Ascending aorta (tissue), 2 donors: ENCODE measurements around the gene AP3M1. TPM values are rescaled to one million over a fixed set of nuclear protein-coding genes. Genes with fewer than 3 reads are reported as not detected.
"Not testable (repeated sequence)": the region's sequence is repeated elsewhere in the genome, so short reads cannot be mapped to it uniquely, and the experiment has no call there.

Experiments used
- DNase-seq, 2 donors: peaks; one replicate each; pipeline ENCODE4 v3.0.0-alpha.2; 2019; ENCODE audit warnings: low spot score in 2 of 2
- H3K27ac ChIP-seq, 2 donors: fragments of 200-600 bp; sonication (generic); one replicate each; pipeline ENCODE4 v1.5.1; 2016 to 2017; ENCODE audit warnings: mild to moderate bottlenecking in 1 of 2
- H3K27me3 ChIP-seq: fragments of 200-600 bp; sonication (generic); one replicate; pipeline ENCODE4 v1.5.1; 2017
- H3K36me3 ChIP-seq, 2 donors: fragments of 200-600 bp; sonication (generic); one replicate each; pipeline ENCODE4 v1.5.1; 2016
- H3K4me1 ChIP-seq, 2 donors: fragments of 200-600 bp; sonication (generic); one replicate each; pipeline ENCODE4 v1.5.1; 2016 to 2017; ENCODE audit warnings: mild to moderate bottlenecking in 1 of 2
- H3K4me3 ChIP-seq, 2 donors: fragments of 200-600 bp; sonication (generic); one replicate each; pipeline ENCODE4 v1.5.1; 2016 to 2017; ENCODE audit warnings: mild to moderate bottlenecking in 1 of 2
- H3K9me3 ChIP-seq, 2 donors: fragments of 200-600 bp; sonication (generic); one replicate each; pipeline ENCODE4 v1.5.1; 2016
- CTCF ChIP-seq, 3 experiments: fragments of 200-600 bp in 2 of 3; fragments of 450-650 bp in 1 of 3; sonication (generic) in 2 of 3; IDR thresholded peaks; one replicate each; pipeline ENCODE4 v1.5.1; 2016 to 2019; ENCODE audit warnings: antibody characterized with exemption in 3 of 3, mild to moderate bottlenecking in 1 of 3, moderate library complexity in 1 of 3
- intact Hi-C: fragments of 100-400 bp; cut with DNase I; formaldehyde crosslinking; loops from one replicate; pipeline ENCODE4 v1.15.1; 2023
- total RNA-seq: library from RNA; depleted of rRNA; stranded (reverse); fragments of >200 nt; gene quantifications from one replicate; pipeline ENCODE4 v1.1.0, GENCODE V29; 2016

Gene AP3M1
- total RNA-seq, 1 donor from 2014 or later = 11.9 TPM

- intact Hi-C loops = loop anchor here (10.0 kb wide), 1 partner anchor 1078 kb away; the partner anchor contains the start of gene COMTD1
- no peak overlapping the region for H3K27ac ChIP-seq
These were observed 6.3 kb upstream of the AP3M1 start for GRCh38 chr10:74156919-74157289.

GRCh38 chr10:74153676-74154075 is 3.0 kb upstream of the AP3M1 start:
- Histone ChIP-seq H3K4me3 (no peak overlapping the region), H3K9me3 (no peaks in the 10 kb centered on the region), H3K27me3 (no peaks in the 10 kb centered on the region), H3K36me3 (no peaks in the 10 kb centered on the region), H3K27ac (no peak overlapping the region), H3K4me1 (peaks cover 8 to 25% of the 10 kb centered on the region in 2 donors)
- intact Hi-C loops = loop anchor here (5.0 to 10.0 kb wide), 4 partner anchors 39 to 1081 kb away; partner anchors contain the start of gene COMTD1
- TF ChIP-seq CTCF (IDR thresholded peaks at IDR 0.05) = no peak
- no peak for DNase-seq

More at GRCh38 chr10:74156919-74157289, 6.3 kb upstream of the AP3M1 start:
- Histone ChIP-seq H3K9me3 (no peaks in the 10 kb centered on the region), H3K27me3 (no peaks in the 10 kb centered on the region), H3K4me1 (peaks cover 3 to 14% of the 10 kb centered on the region in 2 donors), H3K4me3 (no peak overlapping the region), H3K36me3 (peaks cover 0 to 3% of the 10 kb centered on the region in 2 donors)
- no peak for DNase-seq
- no peak for TF ChIP-seq CTCF (IDR thresholded peaks at IDR 0.05)

- Histone ChIP-seq H3K9me3 (no peaks in the 10 kb centered on the region), H3K36me3 (no peaks in the 10 kb centered on the region), H3K27ac (no peak overlapping the region), H3K4me1 (peaks cover 8 to 26% of the 10 kb centered on the region in 2 donors), H3K27me3 (no peaks in the 10 kb centered on the region), H3K4me3 (no peak overlapping the region)
- intact Hi-C loops = loop anchor here (5.0 to 10.0 kb wide), 4 partner anchors 39 to 1082 kb away; partner anchors contain the start of gene COMTD1
- TF ChIP-seq CTCF (IDR thresholded peaks at IDR 0.05) = peak in 2 of 3 experiments; percentile 24 to 32
- no peak for DNase-seq
These were observed 2.5 kb upstream of the AP3M1 start for GRCh38 chr10:74153123-74153522.

- Histone ChIP-seq H3K27ac (peak overlapping the region; percentile 84), H3K36me3 (no peaks in the 10 kb centered on the region), H3K4me3 (peak overlapping the region; percentile 82 to 96), H3K4me1 (peaks cover 8 to 29% of the 10 kb centered on the region in 2 donors), H3K27me3 (no peaks in the 10 kb centered on the region), H3K9me3 (no peaks in the 10 kb centered on the region)
- TF ChIP-seq CTCF (IDR thresholded peaks at IDR 0.05) = no peak
- intact Hi-C loops = loop anchor here (1.0 to 10.0 kb wide), 5 partner anchors 24 to 1083 kb away; partner anchors contain the start of gene COMTD1
- DNase-seq = no peak
These were observed 1.5 kb upstream of the AP3M1 start for GRCh38 chr10:74151879-74152722.

- no peaks in the 10 kb centered on the region for H3K36me3 ChIP-seq
- no peaks in the 10 kb centered on the region for H3K27me3 ChIP-seq
- TF ChIP-seq CTCF (IDR thresholded peaks at IDR 0.05) = peak; percentile 24 to 63 (median 41)
- DNase-seq = peak; percentile 98 to 100
- H3K4me3 ChIP-seq = peak within 1 kb of the TSS; percentile 82 to 96
- intact Hi-C loops = loop anchor here (1.0 to 10.0 kb wide), 5 partner anchors 25 to 1084 kb away; partner anchors contain the start of gene COMTD1
- H3K9me3 ChIP-seq = no peaks in the 10 kb centered on the region
- peak within 1 kb of the TSS; percentile 84 for H3K27ac ChIP-seq
- peaks cover 8 to 29% of the 10 kb centered on the region in 2 donors for H3K4me1 ChIP-seq
These were observed 606 bp upstream of the AP3M1 start, which contains the start of gene ADK for GRCh38 chr10:74150990-74151878. Gene ADK, plus strand, starts transcription at chr10:74151221. Its CDS starts 58 bp downstream, at chr10:74151279.

- peaks cover 5 to 23% of the 10 kb centered on the region in 2 donors for H3K4me1 ChIP-seq
- H3K27me3 ChIP-seq, H3K36me3 ChIP-seq, H3K27ac ChIP-seq, H3K4me3 ChIP-seq, DNase-seq, H3K9me3 ChIP-seq, intact Hi-C loops: not testable (repeated sequence)
These were observed 3.6 kb downstream of the AP3M1 start for GRCh38 chr10:74146980-74147379.
